GM18517 (cell line): Measurements from ENCODE around the gene CBFA2T3.

Source experiments
- ATAC-seq: cut with Tn5 transposase; IDR thresholded peaks from one replicate; pipeline ENCODE4 v1.9.1; 2021; ENCODE audit warnings: mild to moderate bottlenecking, moderate library complexity; ENCODE audit not compliant: unreplicated experiment

Gene CBFA2T3

GRCh38 chr16:88940862-88941817 is 35.9 kb downstream of the CBFA2T3 start:
- ATAC-seq, result no peak

- no peak for ATAC-seq
Measured at GRCh38 chr16:88939972-88940861, 36.8 kb downstream of the CBFA2T3 start.

- ATAC-seq, result no peak
Measured at GRCh38 chr16:88939245-88939971, 37.6 kb downstream of the CBFA2T3 start.

- no peak for ATAC-seq
Measured at GRCh38 chr16:88938777-88939244, 38.2 kb downstream of the CBFA2T3 start.

GRCh38 chr16:88938119-88938776 is 38.8 kb downstream of the CBFA2T3 start:
- ATAC-seq, result no peak

- no peak for ATAC-seq
Measured at GRCh38 chr16:88937206-88937621, 39.8 kb downstream of the CBFA2T3 start.

GRCh38 chr16:88936556-88937205 is 40.3 kb downstream of the CBFA2T3 start:
- ATAC-seq, result no peak

GRCh38 chr16:88936008-88936555 is 40.9 kb downstream of the CBFA2T3 start:
- no peak for ATAC-seq

- ATAC-seq, result no peak
Measured at GRCh38 chr16:88934066-88934667, 42.8 kb downstream of the CBFA2T3 start.

- no peak for ATAC-seq
Measured at GRCh38 chr16:88932929-88933328, 44.1 kb downstream of the CBFA2T3 start.

GRCh38 chr16:88931936-88932335 is 45.1 kb downstream of the CBFA2T3 start:
- ATAC-seq, result no peak

GRCh38 chr16:88931373-88931900 is 45.6 kb downstream of the CBFA2T3 start:
- ATAC-seq, result no peak

- ATAC-seq, result no peak
Measured at GRCh38 chr16:88930716-88931115, 46.3 kb downstream of the CBFA2T3 start.

GRCh38 chr16:88929091-88929445 is 47.9 kb downstream of the CBFA2T3 start:
- no peak for ATAC-seq

- ATAC-seq, result no peak
Measured at GRCh38 chr16:88928405-88929090, 48.5 kb downstream of the CBFA2T3 start.

GRCh38 chr16:88927661-88928060 is 49.3 kb downstream of the CBFA2T3 start:
- no peak for ATAC-seq

GRCh38 chr16:88927010-88927409 is 50.0 kb downstream of the CBFA2T3 start:
- no peak for ATAC-seq

GRCh38 chr16:88926374-88926990 is 50.5 kb downstream of the CBFA2T3 start:
- no peak for ATAC-seq
